ENCODE data around the gene SLX4IP. TPM values are rescaled to one million over a fixed set of nuclear protein-coding genes. Genes with fewer than 3 reads are reported as not detected.

SLX4IP gene
- total and polyA plus RNA-seq, 10 donors, result 2.8 to 9.0 (median 5.1) TPM

GRCh38 chr20:10647471-10647870 lies 212.4 kb downstream of the SLX4IP start:
- no peak for DNase-seq
- Histone ChIP-seq H3K4me3 (no peak overlapping the region), H3K4me1 (peaks cover 0 to 34% (median 7%) of the 10 kb centered on the region in 6 donors), H3K36me3 (peaks cover 0 to 100% (median 50%) of the 10 kb centered on the region in 6 donors), H3K9me3 (no peaks in the 10 kb centered on the region), H3K27me3 (replicated peaks in 1 of 7) (no peaks in the 10 kb centered on the region), H3K27ac (peak overlapping the region in 2 of 8 donors; percentile 5 to 21)
- TF ChIP-seq POLR2A (IDR thresholded peaks at IDR 0.05), result no peak
- TF ChIP-seq CTCF (IDR thresholded peaks at IDR 0.05 in 8 of 11, conservative IDR thresholded peaks at IDR 0.05 in 3 of 11), result peak in 3 of 11 experiments; percentile 24 to 25 (median 24)
- WGBS, 5 donors, result 72 to 79% (median 74%) methylated on average over 9 of the region's 9 CpGs
- intact Hi-C loops (cut with DNase I; ENCODE audit: low total_unique reads), result no loop called here

- Histone ChIP-seq H3K27ac (peak overlapping the region in 2 of 8 donors; percentile 5 to 21), H3K4me3 (no peak overlapping the region), H3K9me3 (no peaks in the 10 kb centered on the region), H3K27me3 (replicated peaks in 1 of 7) (no peaks in the 10 kb centered on the region), H3K36me3 (peaks cover 0 to 100% (median 48%) of the 10 kb centered on the region in 6 donors), H3K4me1 (peaks cover 0 to 38% (median 10%) of the 10 kb centered on the region in 6 donors)
- intact Hi-C loops (cut with DNase I; ENCODE audit: low total_unique reads), result no loop called here
- WGBS, 5 donors, result 82 to 91% (median 88%) methylated on average over 11 of the region's 11 CpGs
- DNase-seq, result no peak
- no peak for TF ChIP-seq POLR2A (IDR thresholded peaks at IDR 0.05)
- no peak for TF ChIP-seq CTCF (IDR thresholded peaks at IDR 0.05 in 8 of 11, conservative IDR thresholded peaks at IDR 0.05 in 3 of 11)
- no peak for TF ChIP-seq POLR2AphosphoS5 (IDR thresholded peaks at IDR 0.05)
Measured at GRCh38 chr20:10647909-10648308, 212.8 kb downstream of the SLX4IP start.

- H3K4me1 ChIP-seq, result peaks cover 0 to 42% (median 11%) of the 10 kb centered on the region in 6 donors
- H3K9me3 ChIP-seq, result no peaks in the 10 kb centered on the region
- H3K27me3 ChIP-seq (replicated peaks in 1 of 7), result no peaks in the 10 kb centered on the region
- WGBS, 5 donors, result 87 to 91% (median 88%) methylated on average over 8 of the region's 8 CpGs
- TF ChIP-seq CTCF (IDR thresholded peaks at IDR 0.05 in 8 of 11, conservative IDR thresholded peaks at IDR 0.05 in 3 of 11) (no peak), POLR2A (IDR thresholded peaks at IDR 0.05) (no peak), POLR2AphosphoS5 (IDR thresholded peaks at IDR 0.05) (no peak)
- intact Hi-C loops (cut with DNase I; ENCODE audit: low total_unique reads), result no loop called here
- DNase-seq, result no peak
- H3K36me3 ChIP-seq, result peaks cover 0 to 98% (median 45%) of the 10 kb centered on the region in 6 donors
- H3K27ac ChIP-seq, result peak overlapping the region in 2 of 8 donors; percentile 25 to 30
- H3K4me3 ChIP-seq, result no peak overlapping the region
Measured at GRCh38 chr20:10648651-10649050, 213.5 kb downstream of the SLX4IP start.

GRCh38 chr20:10649080-10649796 lies 214.1 kb downstream of the SLX4IP start:
- Histone ChIP-seq H3K9me3 (no peaks in the 10 kb centered on the region), H3K4me1 (peaks cover 0 to 48% (median 15%) of the 10 kb centered on the region in 6 donors), H3K27ac (peak overlapping the region in 4 of 8 donors; percentile 6 to 30 (median 17)), H3K27me3 (replicated peaks in 1 of 7) (no peaks in the 10 kb centered on the region), H3K4me3 (no peak overlapping the region), H3K36me3 (peaks cover 0 to 98% (median 44%) of the 10 kb centered on the region in 6 donors)
- DNase-seq, result no peak
- WGBS, 5 donors, result 72 to 93% (median 85%) methylated on average over 8 of the region's 8 CpGs
- intact Hi-C loops (cut with DNase I; ENCODE audit: low total_unique reads), result no loop called here
- no peak for TF ChIP-seq POLR2A (IDR thresholded peaks at IDR 0.05)
- no peak for TF ChIP-seq CTCF (IDR thresholded peaks at IDR 0.05 in 8 of 11, conservative IDR thresholded peaks at IDR 0.05 in 3 of 11)
- TF ChIP-seq POLR2AphosphoS5 (IDR thresholded peaks at IDR 0.05), result no peak
